Activated CD4-positive, alpha-beta T cell treated with anti-CD3 and anti-CD28 coated beads, Interleukin-2, amount 10 ng/mL, durations not matched to agents 24 days and 14 days (primary cell): Measurements from ENCODE around the gene DDT. TPM values are rescaled to one million over a fixed set of nuclear protein-coding genes. Genes with fewer than 3 reads are reported as not detected.

Experiments used
- total RNA-seq: library from RNA; stranded (reverse); gene quantifications from 2 replicates; pipeline ENCODE4 v1.2.3, GENCODE V29; 2022

Gene DDT
- total RNA-seq, 1 donor from 2014 or later = 106 TPM

Other genes with a start within 250 kb of the DDT start
- 2.5 and 2.6 TPM in 2 replicates for gene ZNF70, start 223.3 kb downstream of the DDT start, total RNA-seq
- not detected in 2 replicates for gene VPREB3, start 220.0 kb downstream of the DDT start, total RNA-seq
- 0.16 and 0.19 TPM in 2 replicates for gene C22orf15, start 211.5 kb downstream of the DDT start, total RNA-seq
- gene CHCHD10, start 206.5 kb downstream of the DDT start, total RNA-seq = 122 and 126 TPM in 2 replicates
- gene MMP11, start 201.6 kb downstream of the DDT start, total RNA-seq = 0.50 and 0.70 TPM in 2 replicates
- 89.9 and 92.2 TPM in 2 replicates for gene SMARCB1, start 187.5 kb downstream of the DDT start, total RNA-seq
- 13.4 and 14.8 TPM in 2 replicates for gene DERL3, start 135.4 kb downstream of the DDT start, total RNA-seq
- 8.0 and 9.3 TPM in 2 replicates for gene SLC2A11, start 116.6 kb downstream of the DDT start, total RNA-seq
- gene MIF, start 80.1 kb downstream of the DDT start, total RNA-seq = 1,352 and 1,382 TPM in 2 replicates
- gene GSTT2B, start 13.2 kb downstream of the DDT start, total RNA-seq = 0.36 TPM in 1 of 2 replicates, not detected in the other
- gene DDTL, start 7.6 kb downstream of the DDT start, total RNA-seq = 5.0 TPM in 2 replicates
- 0.42 TPM in 1 of 2 replicates, not detected in the other for gene GSTT2, start 5.7 kb upstream of the DDT start, total RNA-seq
- gene GSTT4, start 31.0 kb upstream of the DDT start, total RNA-seq = not detected in 2 replicates
- 100 and 103 TPM in 2 replicates for gene CABIN1, start 36.9 kb upstream of the DDT start, total RNA-seq
- gene SUSD2, start 207.0 kb upstream of the DDT start, total RNA-seq = 0.75 and 0.78 TPM in 2 replicates